NCI-H748 (cell line): Measurements from ENCODE around the gene ANKS6.

Experiments
- DNase-seq: peaks from one replicate; lab custom pipeline; 2025; ENCODE audit not compliant: unreplicated experiment; lab: John Stamatoyannopoulos, UW

Gene ANKS6

GRCh38 chr9:98772364-98773155 is 23.8 kb downstream of the ANKS6 start:
- no peak for DNase-seq

GRCh38 chr9:98771209-98771874 is 25.0 kb downstream of the ANKS6 start:
- no peak for DNase-seq

GRCh38 chr9:98770717-98771116 is 25.6 kb downstream of the ANKS6 start:
- DNase-seq: no peak

- no peak for DNase-seq
These were observed 28.0 kb downstream of the ANKS6 start for GRCh38 chr9:98768344-98768743.

- DNase-seq: no peak
These were observed 28.4 kb downstream of the ANKS6 start for GRCh38 chr9:98767915-98768314.

- no peak for DNase-seq
These were observed 29.2 kb downstream of the ANKS6 start for GRCh38 chr9:98767196-98767595.

- no peak for DNase-seq
These were observed 29.8 kb downstream of the ANKS6 start for GRCh38 chr9:98766586-98766985.

- DNase-seq: peak; percentile 15
These were observed 31.1 kb downstream of the ANKS6 start for GRCh38 chr9:98765256-98765655.

- no peak for DNase-seq
These were observed 32.2 kb downstream of the ANKS6 start for GRCh38 chr9:98763986-98764745.

GRCh38 chr9:98760231-98760630 is 36.1 kb downstream of the ANKS6 start:
- DNase-seq: no peak

- no peak for DNase-seq
These were observed 41.2 kb downstream of the ANKS6 start for GRCh38 chr9:98755006-98755618.

- DNase-seq: no peak
These were observed 45.1 kb downstream of the ANKS6 start for GRCh38 chr9:98751210-98751609.

GRCh38 chr9:98750364-98751060 is 45.8 kb downstream of the ANKS6 start:
- DNase-seq: no peak

GRCh38 chr9:98747476-98747875 is 48.9 kb downstream of the ANKS6 start:
- DNase-seq: no peak

GRCh38 chr9:98745470-98745869 is 50.9 kb downstream of the ANKS6 start:
- no peak for DNase-seq

- DNase-seq: no peak
These were observed 52.3 kb downstream of the ANKS6 start for GRCh38 chr9:98743818-98744611.

GRCh38 chr9:98743329-98743728 is 53.0 kb downstream of the ANKS6 start:
- DNase-seq: no peak

GRCh38 chr9:98742325-98743280 is 53.8 kb downstream of the ANKS6 start:
- no peak for DNase-seq
